OCI-LY3 (cell line): ENCODE results near the gene PHF3.

Source experiments
- H2AFZ ChIP-seq: fragments of 200-600, 300-600 bp; shearing (Covaris generic); 2 replicates; pipeline ENCODE4 v1.6.0; 2014; ENCODE audit warnings: antibody characterized with exemption, low read depth, low read length
- H3K27ac ChIP-seq: fragments of 200-600, 300-600 bp; sonication (generic); 2 replicates; pipeline ENCODE4 v1.5.1; 2014; ENCODE audit warnings: mild to moderate bottlenecking, low read length, moderate library complexity, mixed read lengths
- H3K27me3 ChIP-seq: fragments of 200-600, 300-600 bp; sonication (generic); 2 replicates; pipeline ENCODE4 v1.6.1; 2014; ENCODE audit warnings: low read depth, low read length, mixed read lengths
- H3K36me3 ChIP-seq: fragments of 200-600, 300-600 bp; sonication (generic); replicated peaks from 2 replicates; pipeline ENCODE3; 2014; ENCODE audit warnings: low read depth, low read length, mixed read lengths
- H3K4me1 ChIP-seq: fragments of 300-600, 200-600 bp; sonication (generic); 2 replicates; pipeline ENCODE4 v1.6.1; 2014; ENCODE audit warnings: low read length, mixed read lengths
- H3K4me2 ChIP-seq: fragments of 200-600, 300-600 bp; sonication (generic); 2 replicates; pipeline ENCODE4 v1.6.1; 2014; ENCODE audit warnings: low read length, mixed read lengths
- H3K4me3 ChIP-seq: fragments of 300-600, 200-600 bp; sonication (generic); 2 replicates; pipeline ENCODE4 v1.5.1; 2014; ENCODE audit warnings: antibody characterized with exemption, mild to moderate bottlenecking, low read length, moderate library complexity
- H3K79me2 ChIP-seq: fragments of 300-600, 200-600 bp; shearing (Covaris generic); 2 replicates; pipeline ENCODE4 v1.6.1; 2014; ENCODE audit warnings: mild to moderate bottlenecking, low read length, mixed read lengths
- H3K9ac ChIP-seq: fragments of 300-600, 200-600 bp; shearing (Covaris generic); 2 replicates; pipeline ENCODE4 v1.6.0; 2014; ENCODE audit warnings: mild to moderate bottlenecking, low read length, moderate library complexity
- H3K9me3 ChIP-seq: fragments of 200-600, 300-600 bp; shearing (Covaris generic); 2 replicates; pipeline ENCODE4 v1.6.1; 2014; ENCODE audit warnings: low read length, mixed read lengths; ENCODE audit not compliant: insufficient read depth
- H4K20me1 ChIP-seq: fragments of 200-600, 300-600 bp; sonication (generic); 2 replicates; pipeline ENCODE4 v1.6.1; 2016; ENCODE audit warnings: low read length, mixed read lengths; ENCODE audit not compliant: insufficient read depth
- CTCF ChIP-seq: fragments of 200-600, 300-600 bp; sonication (generic); IDR thresholded peaks from 2 replicates; pipeline ENCODE4 v1.5.1; 2014; ENCODE audit warnings: antibody characterized with exemption, low read length, low read depth
- EZH2phosphoT487 ChIP-seq: fragments of 200-600 bp; shearing (Covaris generic); IDR thresholded peaks from 2 replicates; pipeline ENCODE4 v1.6.1; 2018; ENCODE audit warnings: antibody characterized with exemption, mixed run types, low read depth

PHF3 gene

GRCh38 chr6:63757826-63758225, 122.2 kb downstream of the PHF3 start:
- Histone ChIP-seq H3K27ac (no peak overlapping the region), H4K20me1 (no peaks in the 10 kb centered on the region), H2AFZ (no peak overlapping the region), H3K4me1 (no peaks in the 10 kb centered on the region), H3K36me3 (no peaks in the 10 kb centered on the region), H3K9ac (no peak overlapping the region), H3K4me2 (no peak overlapping the region), H3K9me3 (no peaks in the 10 kb centered on the region), H3K27me3 (peaks cover 12% of the 10 kb centered on the region), H3K4me3 (no peak overlapping the region), H3K79me2 (no peaks in the 10 kb centered on the region)
- TF ChIP-seq EZH2phosphoT487 (no peak), CTCF (no peak)

- H3K27me3 ChIP-seq: peaks cover 17% of the 10 kb centered on the region
- H3K36me3 ChIP-seq: no peaks in the 10 kb centered on the region
- H3K9ac ChIP-seq: no peak overlapping the region
- H2AFZ ChIP-seq: no peak overlapping the region
- no peaks in the 10 kb centered on the region for H3K4me1 ChIP-seq
- H3K27ac ChIP-seq: no peak overlapping the region
- no peaks in the 10 kb centered on the region for H4K20me1 ChIP-seq
- no peaks in the 10 kb centered on the region for H3K9me3 ChIP-seq
- no peaks in the 10 kb centered on the region for H3K79me2 ChIP-seq
- no peak overlapping the region for H3K4me2 ChIP-seq
- TF ChIP-seq EZH2phosphoT487: no peak
- peak; percentile 27; the same call in 1 of the 2 replicates for TF ChIP-seq CTCF
- H3K4me3 ChIP-seq: no peak overlapping the region
Observed at GRCh38 chr6:63759605-63760105, 124.1 kb downstream of the PHF3 start.

- Histone ChIP-seq H3K79me2 (no peaks in the 10 kb centered on the region), H3K9me3 (no peaks in the 10 kb centered on the region), H3K27me3 (peaks cover 17% of the 10 kb centered on the region), H4K20me1 (no peaks in the 10 kb centered on the region), H3K4me1 (no peaks in the 10 kb centered on the region), H3K27ac (no peak overlapping the region), H2AFZ (no peak overlapping the region), H3K4me3 (no peak overlapping the region), H3K36me3 (no peaks in the 10 kb centered on the region), H3K4me2 (no peak overlapping the region), H3K9ac (no peak overlapping the region)
- TF ChIP-seq CTCF: no peak
- no peak for TF ChIP-seq EZH2phosphoT487
Observed at GRCh38 chr6:63760199-63760598, 124.6 kb downstream of the PHF3 start.

- Histone ChIP-seq H3K9me3 (no peaks in the 10 kb centered on the region), H4K20me1 (no peaks in the 10 kb centered on the region), H3K79me2 (no peaks in the 10 kb centered on the region), H3K9ac (no peak overlapping the region), H3K4me1 (no peaks in the 10 kb centered on the region), H3K36me3 (no peaks in the 10 kb centered on the region), H2AFZ (no peak overlapping the region), H3K27ac (no peak overlapping the region), H3K4me3 (no peak overlapping the region), H3K4me2 (no peak overlapping the region), H3K27me3 (peaks cover 17% of the 10 kb centered on the region)
- TF ChIP-seq CTCF: peak; percentile 64
- no peak for TF ChIP-seq EZH2phosphoT487
Observed at GRCh38 chr6:63764318-63764916, 128.8 kb downstream of the PHF3 start.
